Activated CD4-positive, alpha-beta T cell treated with anti-CD3 and anti-CD28 coated beads, Interleukin-2, amount 10 ng/mL, durations not matched to agents 24 days and 14 days (primary cell): ENCODE results near the gene CRLF1. TPM values are rescaled to one million over a fixed set of nuclear protein-coding genes. Genes with fewer than 3 reads are reported as not detected.
"Not testable (repeated sequence)": the region's sequence is repeated elsewhere in the genome, so short reads cannot be mapped to it uniquely, and the experiment has no call there.

Experiments
- DNase-seq: peaks from one replicate; pipeline ENCODE4 v3.0.0; 2022
- H3K27ac Mint-ChIP-seq: one replicate; pipeline ENCODE4 v1.8.0; 2022; ENCODE audit warnings: mild to moderate bottlenecking, mixed read lengths
- H3K27me3 Mint-ChIP-seq: one replicate; pipeline ENCODE4 v1.8.0; 2022; ENCODE audit warnings: mixed read lengths
- H3K36me3 Mint-ChIP-seq: one replicate; pipeline ENCODE4 v1.8.0; 2022; ENCODE audit warnings: low read depth, mild to moderate bottlenecking, mixed read lengths
- H3K4me1 Mint-ChIP-seq: one replicate; pipeline ENCODE4 v1.8.0; 2021; ENCODE audit warnings: mixed read lengths
- H3K4me3 Mint-ChIP-seq: one replicate; pipeline ENCODE4 v1.8.0; 2022; ENCODE audit warnings: mild to moderate bottlenecking, moderate library complexity, mixed read lengths
- H3K9me3 Mint-ChIP-seq: one replicate; pipeline ENCODE4 v1.8.0; 2021; ENCODE audit warnings: mixed read lengths
- intact Hi-C: fragments of 100-400 bp; cut with micrococcal nuclease; formaldehyde crosslinking; loops from one replicate; pipeline ENCODE4 v1.15.1; 2023
- total RNA-seq: library from RNA; stranded (reverse); gene quantifications from 2 replicates; pipeline ENCODE4 v1.2.3, GENCODE V29; 2022

Gene CRLF1
- total RNA-seq, 1 donor from 2014 or later: not detected

GRCh38 chr19:18597809-18598660, 8.6 kb downstream of the CRLF1 start:
- intact Hi-C loops: loop anchor here (5.0 kb wide), 1 partner anchor 39 kb away; the partner anchor contains the start of gene KLHL26
- Mint-ChIP-seq H3K9me3 (no peaks in the 10 kb centered on the region), H3K4me1 (peaks cover 5% of the 10 kb centered on the region), H3K27ac (no peak overlapping the region), H3K27me3 (peaks cover 32% of the 10 kb centered on the region), H3K36me3 (peaks cover 3% of the 10 kb centered on the region), H3K4me3 (no peak overlapping the region)
- no peak for DNase-seq

DNA sequence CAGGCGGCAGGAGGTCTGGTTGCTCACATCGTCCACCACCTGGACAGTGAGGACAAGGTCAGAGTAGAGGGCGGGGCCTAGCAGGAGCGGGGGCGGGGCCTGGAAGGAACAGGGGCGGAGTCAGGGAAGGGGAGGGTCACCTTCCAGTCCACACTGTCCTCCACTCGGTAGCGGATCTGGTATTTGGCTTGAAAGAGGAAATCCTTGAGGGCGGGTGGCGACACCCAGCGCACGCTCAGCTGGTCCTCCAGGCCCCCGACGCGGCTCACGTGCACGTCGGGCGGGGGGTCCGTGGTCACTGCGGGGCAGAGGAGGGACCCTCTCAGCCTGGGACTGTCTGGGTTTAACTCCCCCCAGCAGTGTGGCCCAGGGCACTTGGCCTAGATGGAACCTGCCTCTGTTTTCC, 9.8 kb downstream of the CRLF1 start:
- Mint-ChIP-seq H3K4me1 (peaks cover 5% of the 10 kb centered on the region), H3K27ac (no peak overlapping the region), H3K27me3 (peaks cover 21% of the 10 kb centered on the region), H3K4me3 (no peak overlapping the region), H3K9me3 (no peaks in the 10 kb centered on the region), H3K36me3 (peaks cover 5% of the 10 kb centered on the region)
- peak; percentile 73 for DNase-seq
- intact Hi-C loops: loop anchor here (5.0 kb wide), 1 partner anchor 41 kb away; the partner anchor contains the start of gene KLHL26

DNA sequence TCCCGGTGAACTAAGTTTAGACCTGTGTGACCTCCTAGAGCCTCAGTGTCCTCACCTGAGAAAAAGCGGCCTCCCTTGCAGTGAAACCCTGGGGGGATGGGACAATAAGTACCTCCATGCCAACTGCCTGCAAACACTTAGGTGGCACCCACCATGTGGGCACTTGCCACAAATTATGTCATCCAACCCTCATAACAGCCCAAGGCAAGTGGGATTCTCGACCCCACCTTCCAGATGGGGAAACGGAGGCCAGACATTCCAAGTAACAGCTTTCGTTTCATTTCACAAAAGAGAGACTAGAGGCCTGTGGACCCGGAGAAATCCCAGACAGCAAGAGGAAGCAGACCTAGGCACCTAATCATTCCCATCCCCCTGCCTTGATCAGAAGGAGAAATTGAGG, 11.1 kb downstream of the CRLF1 start:
- intact Hi-C loops: loop anchor here (5.0 kb wide), 1 partner anchor 42 kb away; the partner anchor contains the start of gene KLHL26
- H3K27me3 Mint-ChIP-seq: peaks cover 17% of the 10 kb centered on the region
- no peak for DNase-seq
- H3K9me3 Mint-ChIP-seq: no peaks in the 10 kb centered on the region
- H3K4me1 Mint-ChIP-seq: peaks cover 5% of the 10 kb centered on the region
- H3K36me3 Mint-ChIP-seq: peaks cover 16% of the 10 kb centered on the region
- H3K4me3 Mint-ChIP-seq: peak overlapping the region; percentile 37
- no peak overlapping the region for H3K27ac Mint-ChIP-seq

- peaks cover 17% of the 10 kb centered on the region for H3K27me3 Mint-ChIP-seq
- peaks cover 7% of the 10 kb centered on the region for H3K4me1 Mint-ChIP-seq
- peaks cover 19% of the 10 kb centered on the region for H3K36me3 Mint-ChIP-seq
- peak overlapping the region; percentile 84 for H3K4me3 Mint-ChIP-seq
- intact Hi-C loops: loop anchor here (5.0 kb wide), 1 partner anchor 42 kb away; the partner anchor contains the start of gene KLHL26
- peak overlapping the region; percentile 72 for H3K27ac Mint-ChIP-seq
- no peak for DNase-seq
- no peaks in the 10 kb centered on the region for H3K9me3 Mint-ChIP-seq
Measured at GRCh38 chr19:18594824-18595373, 11.7 kb downstream of the CRLF1 start.

- Mint-ChIP-seq H3K27ac (peak overlapping the region; percentile 72), H3K4me3 (peak overlapping the region; percentile 84), H3K9me3 (no peaks in the 10 kb centered on the region), H3K27me3 (peaks cover 17% of the 10 kb centered on the region), H3K4me1 (peaks cover 10% of the 10 kb centered on the region), H3K36me3 (peaks cover 23% of the 10 kb centered on the region)
- peak; percentile 92 for DNase-seq
- intact Hi-C loops: no loop called here
Measured at GRCh38 chr19:18594096-18594823, 12.3 kb downstream of the CRLF1 start.

- no peak for DNase-seq
- H3K9me3 Mint-ChIP-seq: no peaks in the 10 kb centered on the region
- intact Hi-C loops: no loop called here
- no peak overlapping the region for H3K27ac Mint-ChIP-seq
- H3K36me3 Mint-ChIP-seq: peaks cover 23% of the 10 kb centered on the region
- H3K4me1 Mint-ChIP-seq: peaks cover 10% of the 10 kb centered on the region
- peaks cover 17% of the 10 kb centered on the region for H3K27me3 Mint-ChIP-seq
- H3K4me3 Mint-ChIP-seq: peak overlapping the region; percentile 36
Measured at GRCh38 chr19:18593367-18594095, 13.1 kb downstream of the CRLF1 start.

DNA sequence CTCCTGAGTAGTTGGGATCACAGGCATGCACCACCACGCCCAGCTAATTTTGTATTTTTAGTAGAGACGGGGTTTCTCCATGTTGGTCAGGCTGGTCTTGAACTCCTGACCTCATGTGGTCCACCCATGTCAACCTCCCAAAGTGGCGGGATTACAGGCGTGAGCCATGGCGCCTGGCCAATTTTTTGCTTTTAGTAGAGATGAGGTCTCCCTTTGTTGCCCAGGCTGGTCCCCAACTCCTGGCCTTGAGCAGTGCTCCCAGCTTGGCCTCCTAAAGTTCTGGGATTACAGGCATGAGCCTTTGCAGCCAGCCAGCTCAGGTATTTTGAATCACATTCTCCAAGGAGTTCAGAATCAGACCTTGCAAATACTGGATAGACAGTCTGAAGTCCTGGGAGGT, 13.9 kb downstream of the CRLF1 start:
- H3K4me3 Mint-ChIP-seq, H3K9me3 Mint-ChIP-seq, DNase-seq, H3K27ac Mint-ChIP-seq, intact Hi-C loops: not testable (repeated sequence)
- peaks cover 17% of the 10 kb centered on the region for H3K4me1 Mint-ChIP-seq
- peaks cover 23% of the 10 kb centered on the region for H3K36me3 Mint-ChIP-seq
- peaks cover 17% of the 10 kb centered on the region for H3K27me3 Mint-ChIP-seq

GRCh38 chr19:18591735-18592385, 14.7 kb downstream of the CRLF1 start:
- Mint-ChIP-seq H3K36me3 (peaks cover 23% of the 10 kb centered on the region), H3K27me3 (peaks cover 15% of the 10 kb centered on the region), H3K27ac (no peak overlapping the region), H3K9me3 (no peaks in the 10 kb centered on the region), H3K4me3 (peak overlapping the region; percentile 32), H3K4me1 (peaks cover 19% of the 10 kb centered on the region)
- intact Hi-C loops: no loop called here
- DNase-seq: no peak

DNA sequence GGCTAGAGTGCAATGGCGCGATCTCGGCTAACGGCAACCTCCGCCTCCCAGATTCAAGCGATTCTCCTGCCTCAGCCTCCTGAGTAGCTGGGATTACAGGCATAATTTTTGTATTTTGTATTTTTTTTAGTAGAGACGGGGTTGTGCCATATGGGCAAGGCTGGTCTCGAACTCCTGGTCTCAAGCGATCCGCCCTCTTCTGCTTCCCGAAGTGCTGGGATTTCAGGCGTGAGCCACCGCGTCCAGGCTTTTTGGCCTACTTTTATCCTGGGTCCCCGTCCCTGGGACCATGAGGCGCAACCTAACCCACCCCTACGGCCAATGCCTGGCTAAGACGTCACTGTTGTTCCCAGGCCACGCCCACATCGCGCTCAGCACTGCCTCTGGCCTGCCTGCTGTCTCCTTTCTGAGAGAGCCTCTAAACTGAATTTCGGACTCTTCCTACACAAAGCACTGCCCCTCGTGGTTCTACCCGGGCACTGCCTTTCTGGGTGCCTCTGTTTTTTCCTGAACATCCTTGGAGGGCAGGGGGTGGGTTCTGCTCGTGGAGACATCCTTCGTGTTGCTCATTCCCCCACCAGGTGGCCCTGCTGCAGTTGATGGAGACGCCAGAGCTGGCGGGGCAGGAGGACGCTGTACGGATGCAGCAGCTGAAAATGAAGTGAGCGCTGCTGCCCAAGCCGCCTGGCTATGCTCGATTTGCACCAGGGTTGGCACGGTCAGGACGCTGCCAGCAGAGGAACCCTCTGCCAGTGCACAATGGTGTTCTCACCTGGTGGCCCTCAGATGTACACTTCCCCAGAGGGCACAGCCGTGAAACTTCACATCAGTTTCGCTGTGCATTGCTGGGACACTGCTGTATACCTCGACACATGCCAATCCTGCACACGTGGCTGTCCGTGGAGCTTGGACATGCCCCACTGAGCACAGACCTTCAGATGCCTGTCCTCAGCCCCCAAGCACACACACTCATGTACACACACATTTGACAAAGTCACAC, 16.0 kb downstream of the CRLF1 start:
- Mint-ChIP-seq H3K4me1 (peaks cover 27% of the 10 kb centered on the region), H3K36me3 (peaks cover 23% of the 10 kb centered on the region), H3K4me3 (peak overlapping the region; percentile 86), H3K27ac (peak overlapping the region; percentile 97), H3K27me3 (peaks cover 6% of the 10 kb centered on the region), H3K9me3 (no peaks in the 10 kb centered on the region)
- DNase-seq: no peak
- intact Hi-C loops: no loop called here

GRCh38 chr19:18589380-18590272, 17.0 kb downstream of the CRLF1 start:
- H3K4me3 Mint-ChIP-seq: peak overlapping the region; percentile 86
- H3K27ac Mint-ChIP-seq: peak overlapping the region; percentile 97
- peaks cover 32% of the 10 kb centered on the region for H3K4me1 Mint-ChIP-seq
- DNase-seq: peak; percentile 92
- peaks cover 1% of the 10 kb centered on the region for H3K27me3 Mint-ChIP-seq
- no peaks in the 10 kb centered on the region for H3K9me3 Mint-ChIP-seq
- intact Hi-C loops: loop anchor here (1.0 to 5.0 kb wide), 6 partner anchors 18 to 258 kb away; partner anchors contain the start of genes CRTC1, ELL, KXD1 and UBA52
- peaks cover 22% of the 10 kb centered on the region for H3K36me3 Mint-ChIP-seq
